HepG2 (cell line): Measurements from ENCODE around the gene FOXP3. TPM values are rescaled to one million over a fixed set of nuclear protein-coding genes. Genes with fewer than 3 reads are reported as not detected.

Experiments
- ETV6 ChIP-seq: sonication (generic); formaldehyde crosslinking; conservative IDR thresholded peaks from 2 replicates; pipeline ENCODE4 v1.4.0; 2020; ENCODE audit warnings: missing genetic modification reagents
- KDM3A ChIP-seq: IDR thresholded peaks from 2 replicates; pipeline ENCODE4 v1.6.1; 2018; ENCODE audit warnings: low read depth, missing compliant biosample characterization
- NBN ChIP-seq: fragments of 450-650 bp; conservative IDR thresholded peaks from 2 replicates; pipeline ENCODE4 v1.6.1; 2017
- PHB2 ChIP-seq: fragments of 450-650 bp; IDR thresholded peaks from 2 replicates; pipeline ENCODE4 v1.6.1; 2018; ENCODE audit not compliant: partially characterized antibody
- POLR2AphosphoS2 ChIP-seq: IDR thresholded peaks from 2 replicates; pipeline ENCODE4 v1.6.1; 2011; ENCODE audit warnings: low read depth, low read length, improper control_type of control experiment
- SAFB2 ChIP-seq: sonication (generic); formaldehyde crosslinking; IDR thresholded peaks from 2 replicates; pipeline ENCODE4 v1.5.1; 2020; ENCODE audit warnings: missing genetic modification reagents, low read depth, mild to moderate bottlenecking, borderline replicate concordance
- TBP ChIP-seq: sonication (generic); formaldehyde crosslinking; IDR thresholded peaks from 2 replicates; pipeline ENCODE4 v1.5.0; 2020; ENCODE audit warnings: missing genetic modification reagents
- ZNF546 ChIP-seq: sonication (generic); formaldehyde crosslinking; conservative IDR thresholded peaks from 2 replicates; pipeline ENCODE4 v1.8.1; 2023; ENCODE audit warnings: mild to moderate bottlenecking, missing genetic modification reagents
- ZNF550 ChIP-seq: sonication (generic); formaldehyde crosslinking; IDR thresholded peaks from 2 replicates; pipeline ENCODE4 v1.4.0; 2020; ENCODE audit warnings: mild to moderate bottlenecking, missing genetic modification reagents, borderline replicate concordance
- ZNF766 ChIP-seq: sonication (generic); formaldehyde crosslinking; IDR thresholded peaks from 2 replicates; pipeline ENCODE4 v1.5.0; 2020; ENCODE audit warnings: missing genetic modification reagents, borderline replicate concordance
- polyA plus RNA-seq, 8 experiments: library from polyadenylated mRNA; depleted of rRNA in 3 of 8; stranded (reverse) in 7 of 8; unstranded in 1 of 8; fragments of >200 nt; fragmentation: Illumina TruSeq in 4 of 8; extraction: Trizol in 4 of 8; gene quantifications; 2 replicates each; pipeline versions ENCODE4 v1.2.1 to v1.2.3, GENCODE V29; 2011 to 2016; ENCODE audit warnings: low read depth in 4 of 8, missing spikeins in 1 of 8, mixed read lengths in 1 of 8; ENCODE audit not compliant: insufficient read depth in 1 of 8
- total RNA-seq, 5 experiments: library from RNA; depleted of rRNA; stranded (reverse); fragments of >200 nt; fragmentation: Illumina TruSeq; extraction: Trizol; gene quantifications; 2 replicates each; pipeline ENCODE4 v1.2.3, GENCODE V29; 2016; ENCODE audit warnings: low read depth in 1 of 5
- TF ChIP-seq, protein P1 (sequence below): sonication (generic); formaldehyde crosslinking; IDR thresholded peaks from 2 replicates; pipeline ENCODE4 v1.4.0; 2020; ENCODE audit warnings: missing genetic modification reagents
- TF ChIP-seq, protein P2 (sequence below): sonication (generic); formaldehyde crosslinking; IDR thresholded peaks from 2 replicates; pipeline ENCODE4 v1.8.1; 2023; ENCODE audit warnings: mild to moderate bottlenecking, missing genetic modification reagents
- TF ChIP-seq, protein P3 (sequence below): IDR thresholded peaks from 2 replicates; pipeline ENCODE4 v1.6.1; 2016; ENCODE audit warnings: mild to moderate bottlenecking
- TF ChIP-seq, protein P4 (sequence below): sonication (generic); formaldehyde crosslinking; IDR thresholded peaks from 2 replicates; pipeline ENCODE4 v1.4.0; 2020; ENCODE audit warnings: missing genetic modification reagents, borderline replicate concordance
- TF ChIP-seq, protein P5 (sequence below): IDR thresholded peaks from 2 replicates; pipeline ENCODE4 v1.6.1; 2012; ENCODE audit warnings: low read length, improper control_type of control experiment
- TF ChIP-seq, protein P6 (sequence below): IDR thresholded peaks from 2 replicates; pipeline ENCODE4 v1.6.1; 2016; ENCODE audit warnings: mild to moderate bottlenecking, missing biosample characterization, missing genetic modification reagents

Gene FOXP3
- total and polyA plus RNA-seq, 2 of the 13 experiments (the other 11 are each of a cell fraction or from before 2014, with no cell fraction given): 0.04 TPM; not detected in 1

DNA sequence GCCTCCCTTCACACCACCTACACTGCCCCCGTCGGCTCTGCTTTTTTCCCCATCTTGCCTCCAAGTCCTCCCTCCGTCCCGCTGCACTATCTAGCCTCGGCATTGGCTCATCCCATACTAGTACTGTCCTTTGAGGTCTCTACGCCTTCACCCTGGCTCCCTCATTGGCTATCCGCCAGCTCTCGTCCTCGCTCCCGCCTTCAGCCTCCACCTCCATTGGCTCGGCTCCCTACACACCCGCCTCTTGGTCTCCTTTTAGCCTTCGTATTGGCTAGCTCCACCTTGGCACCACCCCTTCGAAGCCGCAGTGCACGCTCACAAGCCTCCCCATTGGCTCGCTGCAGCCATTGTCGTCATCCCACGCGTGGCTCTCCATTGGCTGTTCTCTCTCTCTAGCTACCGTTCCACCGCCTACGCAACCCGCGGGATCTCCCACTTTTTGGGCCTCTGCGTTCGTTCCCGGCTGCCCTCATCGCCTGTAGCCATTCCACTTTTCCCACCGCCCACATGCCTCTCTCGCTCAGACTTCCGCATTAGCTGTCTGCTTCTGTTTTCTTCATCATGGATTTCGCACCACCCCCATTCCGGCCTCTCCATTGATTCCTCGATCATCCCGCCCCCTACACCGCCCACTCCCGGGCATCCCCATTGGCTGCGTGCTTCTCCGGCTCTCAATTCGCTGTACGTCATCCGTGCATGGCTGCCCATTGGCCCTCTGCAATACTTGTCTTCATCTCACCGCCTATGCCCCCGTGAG, 4.7 kb upstream of the FOXP3 start (continued):
- TF ChIP-seq, protein P1, sequence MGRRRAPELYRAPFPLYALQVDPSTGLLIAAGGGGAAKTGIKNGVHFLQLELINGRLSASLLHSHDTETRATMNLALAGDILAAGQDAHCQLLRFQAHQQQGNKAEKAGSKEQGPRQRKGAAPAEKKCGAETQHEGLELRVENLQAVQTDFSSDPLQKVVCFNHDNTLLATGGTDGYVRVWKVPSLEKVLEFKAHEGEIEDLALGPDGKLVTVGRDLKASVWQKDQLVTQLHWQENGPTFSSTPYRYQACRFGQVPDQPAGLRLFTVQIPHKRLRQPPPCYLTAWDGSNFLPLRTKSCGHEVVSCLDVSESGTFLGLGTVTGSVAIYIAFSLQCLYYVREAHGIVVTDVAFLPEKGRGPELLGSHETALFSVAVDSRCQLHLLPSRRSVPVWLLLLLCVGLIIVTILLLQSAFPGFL (CRISPR knock-in tag): no peak
- TF ChIP-seq, protein P2, sequence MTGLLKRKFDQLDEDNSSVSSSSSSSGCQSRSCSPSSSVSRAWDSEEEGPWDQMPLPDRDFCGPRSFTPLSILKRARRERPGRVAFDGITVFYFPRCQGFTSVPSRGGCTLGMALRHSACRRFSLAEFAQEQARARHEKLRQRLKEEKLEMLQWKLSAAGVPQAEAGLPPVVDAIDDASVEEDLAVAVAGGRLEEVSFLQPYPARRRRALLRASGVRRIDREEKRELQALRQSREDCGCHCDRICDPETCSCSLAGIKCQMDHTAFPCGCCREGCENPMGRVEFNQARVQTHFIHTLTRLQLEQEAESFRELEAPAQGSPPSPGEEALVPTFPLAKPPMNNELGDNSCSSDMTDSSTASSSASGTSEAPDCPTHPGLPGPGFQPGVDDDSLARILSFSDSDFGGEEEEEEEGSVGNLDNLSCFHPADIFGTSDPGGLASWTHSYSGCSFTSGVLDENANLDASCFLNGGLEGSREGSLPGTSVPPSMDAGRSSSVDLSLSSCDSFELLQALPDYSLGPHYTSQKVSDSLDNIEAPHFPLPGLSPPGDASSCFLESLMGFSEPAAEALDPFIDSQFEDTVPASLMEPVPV: no peak
- TF ChIP-seq ZNF550 (CRISPR knock-in tag): no peak
- TF ChIP-seq TBP (CRISPR knock-in tag): no peak
- no peak for TF ChIP-seq NBN
- no peak for TF ChIP-seq KDM3A
- no peak for TF ChIP-seq ZNF766
- TF ChIP-seq ZNF546 (CRISPR knock-in tag): no peak
- TF ChIP-seq, protein P3, sequence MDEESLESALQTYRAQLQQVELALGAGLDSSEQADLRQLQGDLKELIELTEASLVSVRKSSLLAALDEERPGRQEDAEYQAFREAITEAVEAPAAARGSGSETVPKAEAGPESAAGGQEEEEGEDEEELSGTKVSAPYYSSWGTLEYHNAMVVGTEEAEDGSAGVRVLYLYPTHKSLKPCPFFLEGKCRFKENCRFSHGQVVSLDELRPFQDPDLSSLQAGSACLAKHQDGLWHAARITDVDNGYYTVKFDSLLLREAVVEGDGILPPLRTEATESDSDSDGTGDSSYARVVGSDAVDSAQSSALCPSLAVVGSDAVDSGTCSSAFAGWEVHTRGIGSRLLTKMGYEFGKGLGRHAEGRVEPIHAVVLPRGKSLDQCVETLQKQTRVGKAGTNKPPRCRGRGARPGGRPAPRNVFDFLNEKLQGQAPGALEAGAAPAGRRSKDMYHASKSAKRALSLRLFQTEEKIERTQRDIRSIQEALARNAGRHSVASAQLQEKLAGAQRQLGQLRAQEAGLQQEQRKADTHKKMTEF (CRISPR knock-in tag): no peak
- TF ChIP-seq SAFB2 (CRISPR knock-in tag): no peak
- TF ChIP-seq, protein P4, sequence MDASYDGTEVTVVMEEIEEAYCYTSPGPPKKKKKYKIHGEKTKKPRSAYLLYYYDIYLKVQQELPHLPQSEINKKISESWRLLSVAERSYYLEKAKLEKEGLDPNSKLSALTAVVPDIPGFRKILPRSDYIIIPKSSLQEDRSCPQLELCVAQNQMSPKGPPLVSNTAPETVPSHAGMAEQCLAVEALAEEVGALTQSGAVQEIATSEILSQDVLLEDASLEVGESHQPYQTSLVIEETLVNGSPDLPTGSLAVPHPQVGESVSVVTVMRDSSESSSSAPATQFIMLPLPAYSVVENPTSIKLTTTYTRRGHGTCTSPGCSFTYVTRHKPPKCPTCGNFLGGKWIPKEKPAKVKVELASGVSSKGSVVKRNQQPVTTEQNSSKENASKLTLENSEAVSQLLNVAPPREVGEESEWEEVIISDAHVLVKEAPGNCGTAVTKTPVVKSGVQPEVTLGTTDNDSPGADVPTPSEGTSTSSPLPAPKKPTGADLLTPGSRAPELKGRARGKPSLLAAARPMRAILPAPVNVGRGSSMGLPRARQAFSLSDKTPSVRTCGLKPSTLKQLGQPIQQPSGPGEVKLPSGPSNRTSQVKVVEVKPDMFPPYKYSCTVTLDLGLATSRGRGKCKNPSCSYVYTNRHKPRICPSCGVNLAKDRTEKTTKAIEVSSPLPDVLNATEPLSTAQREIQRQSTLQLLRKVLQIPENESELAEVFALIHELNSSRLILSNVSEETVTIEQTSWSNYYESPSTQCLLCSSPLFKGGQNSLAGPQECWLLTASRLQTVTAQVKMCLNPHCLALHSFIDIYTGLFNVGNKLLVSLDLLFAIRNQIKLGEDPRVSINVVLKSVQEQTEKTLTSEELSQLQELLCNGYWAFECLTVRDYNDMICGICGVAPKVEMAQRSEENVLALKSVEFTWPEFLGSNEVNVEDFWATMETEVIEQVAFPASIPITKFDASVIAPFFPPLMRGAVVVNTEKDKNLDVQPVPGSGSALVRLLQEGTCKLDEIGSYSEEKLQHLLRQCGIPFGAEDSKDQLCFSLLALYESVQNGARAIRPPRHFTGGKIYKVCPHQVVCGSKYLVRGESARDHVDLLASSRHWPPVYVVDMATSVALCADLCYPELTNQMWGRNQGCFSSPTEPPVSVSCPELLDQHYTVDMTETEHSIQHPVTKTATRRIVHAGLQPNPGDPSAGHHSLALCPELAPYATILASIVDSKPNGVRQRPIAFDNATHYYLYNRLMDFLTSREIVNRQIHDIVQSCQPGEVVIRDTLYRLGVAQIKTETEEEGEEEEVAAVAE (CRISPR knock-in tag): peak; percentile 83
- no peak for TF ChIP-seq POLR2AphosphoS2
- TF ChIP-seq, protein P5, sequence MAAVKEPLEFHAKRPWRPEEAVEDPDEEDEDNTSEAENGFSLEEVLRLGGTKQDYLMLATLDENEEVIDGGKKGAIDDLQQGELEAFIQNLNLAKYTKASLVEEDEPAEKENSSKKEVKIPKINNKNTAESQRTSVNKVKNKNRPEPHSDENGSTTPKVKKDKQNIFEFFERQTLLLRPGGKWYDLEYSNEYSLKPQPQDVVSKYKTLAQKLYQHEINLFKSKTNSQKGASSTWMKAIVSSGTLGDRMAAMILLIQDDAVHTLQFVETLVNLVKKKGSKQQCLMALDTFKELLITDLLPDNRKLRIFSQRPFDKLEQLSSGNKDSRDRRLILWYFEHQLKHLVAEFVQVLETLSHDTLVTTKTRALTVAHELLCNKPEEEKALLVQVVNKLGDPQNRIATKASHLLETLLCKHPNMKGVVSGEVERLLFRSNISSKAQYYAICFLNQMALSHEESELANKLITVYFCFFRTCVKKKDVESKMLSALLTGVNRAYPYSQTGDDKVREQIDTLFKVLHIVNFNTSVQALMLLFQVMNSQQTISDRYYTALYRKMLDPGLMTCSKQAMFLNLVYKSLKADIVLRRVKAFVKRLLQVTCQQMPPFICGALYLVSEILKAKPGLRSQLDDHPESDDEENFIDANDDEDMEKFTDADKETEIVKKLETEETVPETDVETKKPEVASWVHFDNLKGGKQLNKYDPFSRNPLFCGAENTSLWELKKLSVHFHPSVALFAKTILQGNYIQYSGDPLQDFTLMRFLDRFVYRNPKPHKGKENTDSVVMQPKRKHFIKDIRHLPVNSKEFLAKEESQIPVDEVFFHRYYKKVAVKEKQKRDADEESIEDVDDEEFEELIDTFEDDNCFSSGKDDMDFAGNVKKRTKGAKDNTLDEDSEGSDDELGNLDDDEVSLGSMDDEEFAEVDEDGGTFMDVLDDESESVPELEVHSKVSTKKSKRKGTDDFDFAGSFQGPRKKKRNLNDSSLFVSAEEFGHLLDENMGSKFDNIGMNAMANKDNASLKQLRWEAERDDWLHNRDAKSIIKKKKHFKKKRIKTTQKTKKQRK: peak; percentile 75
- TF ChIP-seq PHB2: no peak
- TF ChIP-seq ETV6 (CRISPR knock-in tag): no peak
- TF ChIP-seq, protein P6, sequence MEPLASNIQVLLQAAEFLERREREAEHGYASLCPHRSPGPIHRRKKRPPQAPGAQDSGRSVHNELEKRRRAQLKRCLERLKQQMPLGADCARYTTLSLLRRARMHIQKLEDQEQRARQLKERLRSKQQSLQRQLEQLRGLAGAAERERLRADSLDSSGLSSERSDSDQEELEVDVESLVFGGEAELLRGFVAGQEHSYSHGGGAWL: no peak
